Sigmoid colon (tissue), 7 donors: ENCODE data around the gene MAML3. TPM values are rescaled to one million over a fixed set of nuclear protein-coding genes. Genes with fewer than 3 reads are reported as not detected.

ENCODE experiments used
- DNase-seq: peaks from one replicate; pipeline ENCODE4 v3.0.0-alpha.2; 2019
- H3K27ac ChIP-seq, 4 donors: fragments of 200-600 bp; sonication (generic); one replicate each; pipeline ENCODE4 v1.5.1; 2016 to 2019; ENCODE audit warnings: mild to moderate bottlenecking in 1 of 4
- H3K27me3 ChIP-seq, 3 donors: fragments of 200-600 bp; sonication (generic); one replicate each; pipeline ENCODE4 v1.5.1; 2019; ENCODE audit warnings: mild to moderate bottlenecking in 1 of 3
- H3K36me3 ChIP-seq, 4 donors: fragments of 200-600 bp; sonication (generic); one replicate each; pipeline ENCODE4 v1.5.1; 2016 to 2019
- H3K4me1 ChIP-seq, 4 donors: fragments of 200-600 bp; sonication (generic); one replicate each; pipeline ENCODE4 v1.5.1; 2017 to 2019
- H3K4me3 ChIP-seq, 4 donors: fragments of 200-600 bp; sonication (generic); one replicate each; pipeline ENCODE4 v1.5.1; 2017 to 2019; ENCODE audit warnings: mild to moderate bottlenecking in 2 of 4, moderate library complexity in 1 of 4
- H3K9me3 ChIP-seq, 4 donors: fragments of 200-600 bp in 3 of 4; sonication (generic) in 3 of 4; one replicate each; pipeline versions ENCODE4 v1.5.1 to v1.6.1; 2013 to 2019
- EP300 ChIP-seq, 4 donors: sonication (generic); formaldehyde crosslinking; IDR thresholded peaks; one replicate each; pipeline ENCODE4 v1.6.1; 2017; ENCODE audit warnings: antibody characterized with exemption in 4 of 4
- POLR2A ChIP-seq, 2 donors: fragments of 450-650 bp; IDR thresholded peaks; one replicate each; pipeline ENCODE4 v1.6.1; 2016; ENCODE audit warnings: antibody characterized with exemption in 2 of 2, mild to moderate bottlenecking in 2 of 2, moderate library complexity in 2 of 2
- POLR2AphosphoS5 ChIP-seq, 4 donors: sonication (generic); formaldehyde crosslinking; IDR thresholded peaks; one replicate each; pipeline ENCODE4 v1.6.1; 2017; ENCODE audit warnings: antibody characterized with exemption in 4 of 4
- whole genome bisulfite sequencing, 2 donors: extraction: QIAGEN DNeasy Blood & Tissue Kit; methylation state at CpG; one replicate each; pipeline ENCODE4 v1.1.7; 2013; 5-methylcytosine and 5-hydroxymethylcytosine counted together
- intact Hi-C: fragments of 100-400 bp; cut with DNase I; formaldehyde crosslinking; loops from one replicate; pipeline ENCODE4 v1.15.1; 2023
- polyA plus RNA-seq, 3 donors: library from polyadenylated mRNA; stranded (reverse); fragments of 200-250 nt; gene quantifications; one replicate each; pipeline ENCODE4 v1.2.3, GENCODE V29; 2013
- total RNA-seq, 4 donors: library from RNA; depleted of rRNA; stranded (reverse); fragments of >200 nt; gene quantifications; one replicate each; pipeline ENCODE4 v1.1.0, GENCODE V29; 2016
- TF ChIP-seq, protein P1 (sequence below), 4 experiments: fragments of 450-650 bp in 3 of 4; fragments of 200-600 bp in 1 of 4; IDR thresholded peaks; one replicate each; pipeline ENCODE4 v1.5.1; 2016 to 2019; ENCODE audit warnings: antibody characterized with exemption in 4 of 4, mild to moderate bottlenecking in 3 of 4, moderate library complexity in 2 of 4
- donor health status: healthy with polysubstance abuse.
- donor health status: Bipolar disorder and iron deficiency.
- donor health status: healthy.

The MAML3 gene
- total and polyA plus RNA-seq, 7 donors = 3.5 to 16.3 (median 5.4) TPM

GRCh38 chr4:140134746-140135425 lies 19.1 kb downstream of the MAML3 start:
- Histone ChIP-seq H3K4me1 (peaks cover 0 to 33% (median 12%) of the 10 kb centered on the region in 4 donors), H3K4me3 (no peak overlapping the region), H3K36me3 (no peaks in the 10 kb centered on the region), H3K27me3 (no peaks in the 10 kb centered on the region), H3K9me3 (no peaks in the 10 kb centered on the region), H3K27ac (no peak overlapping the region)
- TF ChIP-seq EP300 (IDR thresholded peaks at IDR 0.05) = no peak
- DNase-seq = no peak
- intact Hi-C loops = no loop called here
- WGBS, 2 donors = 70 to 85% methylated on average over 9 of the region's 9 CpGs

- Histone ChIP-seq H3K4me1 (peaks cover 0 to 33% (median 12%) of the 10 kb centered on the region in 4 donors), H3K9me3 (no peaks in the 10 kb centered on the region), H3K27ac (no peak overlapping the region), H3K27me3 (no peaks in the 10 kb centered on the region), H3K4me3 (no peak overlapping the region), H3K36me3 (no peaks in the 10 kb centered on the region)
- no peak for TF ChIP-seq EP300 (IDR thresholded peaks at IDR 0.05)
- TF ChIP-seq, protein P1, sequence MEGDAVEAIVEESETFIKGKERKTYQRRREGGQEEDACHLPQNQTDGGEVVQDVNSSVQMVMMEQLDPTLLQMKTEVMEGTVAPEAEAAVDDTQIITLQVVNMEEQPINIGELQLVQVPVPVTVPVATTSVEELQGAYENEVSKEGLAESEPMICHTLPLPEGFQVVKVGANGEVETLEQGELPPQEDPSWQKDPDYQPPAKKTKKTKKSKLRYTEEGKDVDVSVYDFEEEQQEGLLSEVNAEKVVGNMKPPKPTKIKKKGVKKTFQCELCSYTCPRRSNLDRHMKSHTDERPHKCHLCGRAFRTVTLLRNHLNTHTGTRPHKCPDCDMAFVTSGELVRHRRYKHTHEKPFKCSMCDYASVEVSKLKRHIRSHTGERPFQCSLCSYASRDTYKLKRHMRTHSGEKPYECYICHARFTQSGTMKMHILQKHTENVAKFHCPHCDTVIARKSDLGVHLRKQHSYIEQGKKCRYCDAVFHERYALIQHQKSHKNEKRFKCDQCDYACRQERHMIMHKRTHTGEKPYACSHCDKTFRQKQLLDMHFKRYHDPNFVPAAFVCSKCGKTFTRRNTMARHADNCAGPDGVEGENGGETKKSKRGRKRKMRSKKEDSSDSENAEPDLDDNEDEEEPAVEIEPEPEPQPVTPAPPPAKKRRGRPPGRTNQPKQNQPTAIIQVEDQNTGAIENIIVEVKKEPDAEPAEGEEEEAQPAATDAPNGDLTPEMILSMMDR (IDR thresholded peaks at IDR 0.05) = no peak
- TF ChIP-seq POLR2AphosphoS5 (IDR thresholded peaks at IDR 0.05) = no peak
- no peak for TF ChIP-seq POLR2A (IDR thresholded peaks at IDR 0.05)
- 94% methylated on average over 3 of the region's 3 CpGs for WGBS, 2 donors
- intact Hi-C loops = no loop called here
- DNase-seq = no peak
Measured at GRCh38 chr4:140133576-140133975, 20.4 kb downstream of the MAML3 start.

DNA sequence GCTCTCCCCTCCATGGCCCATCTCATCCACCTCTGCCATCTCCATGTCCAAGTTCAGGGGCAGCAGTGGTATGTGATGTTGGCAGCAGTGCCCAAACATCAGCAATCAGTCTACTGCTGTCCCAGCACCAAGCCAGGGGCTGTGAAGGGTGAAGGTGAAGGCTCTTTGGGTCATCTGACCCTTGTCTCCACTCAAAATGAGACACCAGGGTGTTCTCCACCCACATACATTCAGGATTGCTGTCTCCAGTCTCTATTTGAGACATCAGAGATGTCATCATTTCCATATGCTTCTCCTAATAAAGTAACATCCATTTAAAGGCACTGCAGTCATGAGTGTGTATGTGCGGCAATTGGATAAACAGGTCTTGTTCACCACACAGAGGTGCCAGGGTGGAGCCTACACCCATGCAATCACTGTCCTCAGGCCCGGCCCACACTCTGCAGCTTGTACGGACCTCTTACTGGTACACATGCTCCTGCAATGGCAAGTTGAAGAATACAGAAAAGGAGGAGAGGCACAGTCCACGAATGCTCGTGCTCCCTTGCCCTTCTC lies 22.2 kb downstream of the MAML3 start:
- peaks cover 0 to 19% (median 12%) of the 10 kb centered on the region in 4 donors for H3K4me1 ChIP-seq
- no peaks in the 10 kb centered on the region for H3K36me3 ChIP-seq
- TF ChIP-seq, protein P1 (IDR thresholded peaks at IDR 0.05) = no peak
- TF ChIP-seq POLR2A (IDR thresholded peaks at IDR 0.05) = no peak
- no peak for TF ChIP-seq POLR2AphosphoS5 (IDR thresholded peaks at IDR 0.05)
- no peak for TF ChIP-seq EP300 (IDR thresholded peaks at IDR 0.05)
- 90 to 95% methylated on average over 5 of the region's 5 CpGs for WGBS, 2 donors
- intact Hi-C loops = no loop called here
- H3K27ac ChIP-seq = no peak overlapping the region
- H3K4me3 ChIP-seq = no peak overlapping the region
- no peaks in the 10 kb centered on the region for H3K27me3 ChIP-seq
- no peaks in the 10 kb centered on the region for H3K9me3 ChIP-seq
- no peak for DNase-seq

- Histone ChIP-seq H3K4me3 (no peak overlapping the region), H3K9me3 (no peaks in the 10 kb centered on the region), H3K27ac (no peak overlapping the region), H3K4me1 (peaks cover 0 to 11% (median 10%) of the 10 kb centered on the region in 4 donors), H3K27me3 (no peaks in the 10 kb centered on the region), H3K36me3 (no peaks in the 10 kb centered on the region)
- intact Hi-C loops = no loop called here
- WGBS, 2 donors = 83 to 96% methylated on average over 2 of the region's 2 CpGs
- TF ChIP-seq EP300 (IDR thresholded peaks at IDR 0.05) = no peak
- TF ChIP-seq, protein P1 (IDR thresholded peaks at IDR 0.05) = no peak
- TF ChIP-seq POLR2A (IDR thresholded peaks at IDR 0.05) = no peak
- TF ChIP-seq POLR2AphosphoS5 (IDR thresholded peaks at IDR 0.05) = no peak
- DNase-seq = no peak
Measured at GRCh38 chr4:140130677-140131076, 23.3 kb downstream of the MAML3 start.

DNA sequence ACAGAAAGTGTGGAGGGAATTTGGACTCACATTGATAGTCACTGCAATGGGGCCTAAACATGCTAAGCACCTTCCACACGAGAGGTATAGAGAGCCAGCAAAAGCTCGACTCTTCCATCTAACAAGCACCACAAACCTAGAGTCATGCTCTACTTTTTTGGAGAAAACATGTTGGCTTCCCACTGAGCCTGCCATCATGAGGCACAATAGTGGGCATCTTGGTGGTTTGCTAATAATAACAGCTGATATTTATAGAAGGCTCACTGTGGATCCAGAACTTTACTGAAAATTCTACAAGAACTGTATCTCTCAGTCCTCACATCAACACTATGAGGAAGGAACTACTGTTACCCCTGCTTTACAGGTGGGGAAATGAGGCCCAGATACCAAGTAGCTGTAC lies 26.6 kb downstream of the MAML3 start:
- intact Hi-C loops = no loop called here
- 91 to 97% methylated on average over 2 of the region's 2 CpGs for WGBS, 2 donors
- Histone ChIP-seq H3K4me3 (no peak overlapping the region), H3K4me1 (no peaks in the 10 kb centered on the region), H3K9me3 (no peaks in the 10 kb centered on the region), H3K27ac (no peak overlapping the region), H3K27me3 (no peaks in the 10 kb centered on the region), H3K36me3 (no peaks in the 10 kb centered on the region)
- TF ChIP-seq, protein P1 (IDR thresholded peaks at IDR 0.05) = no peak
- TF ChIP-seq POLR2AphosphoS5 (IDR thresholded peaks at IDR 0.05) = no peak
- TF ChIP-seq POLR2A (IDR thresholded peaks at IDR 0.05) = no peak
- no peak for TF ChIP-seq EP300 (IDR thresholded peaks at IDR 0.05)
- no peak for DNase-seq
